H9 (cell line): ENCODE data around the gene CCDC57. TPM values are rescaled to one million over a fixed set of nuclear protein-coding genes. Genes with fewer than 3 reads are reported as not detected.

Experiments used
- DNase-seq: peaks from one replicate; pipeline ENCODE4 v3.0.0-alpha.2; 2017
- H2AFZ ChIP-seq: one replicate; pipeline ENCODE4 v1.6.1; 2013; ENCODE audit warnings: mild to moderate bottlenecking, low read length, control low read depth, moderate library complexity
- H2AK5ac ChIP-seq: 2 replicates; pipeline ENCODE4 v1.6.1; 2013; ENCODE audit warnings: low read length, control low read depth, mixed read lengths; ENCODE audit not compliant: insufficient read length
- H2BK120ac ChIP-seq: one replicate; pipeline ENCODE4 v1.6.1; 2013; ENCODE audit warnings: low read depth, mild to moderate bottlenecking, low read length, control low read depth, inconsistent platforms; ENCODE audit not compliant: poor library complexity, severe bottlenecking
- H2BK12ac ChIP-seq: 2 replicates; pipeline ENCODE4 v1.6.1; 2013; ENCODE audit warnings: low read length, control low read depth, mixed read lengths, low read depth; ENCODE audit not compliant: insufficient read length
- H2BK15ac ChIP-seq: 2 replicates; pipeline ENCODE4 v1.6.1; 2013; ENCODE audit warnings: low read depth, low read length, control low read depth
- H2BK20ac ChIP-seq: one replicate; pipeline ENCODE4 v1.6.1; 2013; ENCODE audit warnings: low read depth, mild to moderate bottlenecking, low read length, control low read depth, inconsistent platforms; ENCODE audit not compliant: poor library complexity, severe bottlenecking
- H2BK5ac ChIP-seq: 2 replicates; pipeline ENCODE4 v1.6.1; 2013; ENCODE audit warnings: low read length, control low read depth, mixed read lengths; ENCODE audit not compliant: insufficient read length
- H3K14ac ChIP-seq: 2 replicates; pipeline ENCODE4 v1.6.1; 2013; ENCODE audit warnings: low read length, control low read depth; ENCODE audit not compliant: insufficient read depth
- H3K18ac ChIP-seq: 2 replicates; pipeline ENCODE4 v1.6.1; 2013; ENCODE audit warnings: low read depth, mild to moderate bottlenecking, mixed read lengths, low read length, control low read depth; ENCODE audit not compliant: insufficient read length
- H3K23ac ChIP-seq: 2 replicates; pipeline ENCODE4 v1.6.1; 2013; ENCODE audit warnings: low read length, control low read depth, mixed read lengths, low read depth; ENCODE audit not compliant: insufficient read length
- H3K23me2 ChIP-seq: 2 replicates; pipeline ENCODE4 v1.6.1; 2013; ENCODE audit warnings: low read depth, mild to moderate bottlenecking, mixed read lengths, low read length, control low read depth; ENCODE audit not compliant: insufficient read length, poor library complexity, severe bottlenecking
- H3K27ac ChIP-seq: 2 replicates; pipeline ENCODE4 v1.5.1; 2013; ENCODE audit warnings: low read length, control low read depth, mixed read lengths, low read depth; ENCODE audit not compliant: insufficient read length
- H3K27me3 ChIP-seq: 2 replicates; pipeline ENCODE4 v1.6.1; 2013; ENCODE audit warnings: low read length, control low read depth, inconsistent platforms; ENCODE audit not compliant: insufficient read depth
- H3K4ac ChIP-seq: 2 replicates; pipeline ENCODE4 v1.6.1; 2013; ENCODE audit warnings: low read depth, mild to moderate bottlenecking, control low read depth, inconsistent platforms, low read length, moderate library complexity
- H3K4me1 ChIP-seq: 2 replicates; pipeline ENCODE4 v1.6.1; 2013; ENCODE audit warnings: low read length, control low read depth, inconsistent platforms; ENCODE audit not compliant: insufficient read depth
- H3K4me2 ChIP-seq: 2 replicates; pipeline ENCODE4 v1.6.1; 2013; ENCODE audit warnings: low read length, control low read depth, mixed read lengths; ENCODE audit not compliant: insufficient read length, insufficient read depth
- H3K56ac ChIP-seq: 2 replicates; pipeline ENCODE4 v1.6.1; 2013; ENCODE audit warnings: low read depth, mild to moderate bottlenecking, mixed read lengths, low read length, control low read depth; ENCODE audit not compliant: insufficient read length
- H3K79me1 ChIP-seq: 2 replicates; pipeline ENCODE4 v1.6.1; 2013; ENCODE audit warnings: low read depth, mild to moderate bottlenecking, moderate library complexity, low read length, control low read depth, inconsistent platforms; ENCODE audit not compliant: insufficient read depth, poor library complexity, severe bottlenecking
- H3K79me2 ChIP-seq: 2 replicates; pipeline ENCODE4 v1.6.1; 2013; ENCODE audit warnings: low read length, control low read depth, inconsistent platforms; ENCODE audit not compliant: insufficient read depth
- H3K9ac ChIP-seq: 2 replicates; pipeline ENCODE4 v1.6.1; 2013; ENCODE audit warnings: low read length, control low read depth, mixed read lengths; ENCODE audit not compliant: insufficient read length; ENCODE audit errors: extremely low read depth
- H3K9me3 ChIP-seq: one replicate; pipeline ENCODE4 v1.6.1; 2013; ENCODE audit warnings: low read depth, low read length, inconsistent platforms; ENCODE audit not compliant: control insufficient read depth
- H3T11ph ChIP-seq: one replicate; pipeline ENCODE4 v1.6.1; 2013; ENCODE audit warnings: mild to moderate bottlenecking, low read length, control low read depth, inconsistent platforms
- H4K20me1 ChIP-seq: one replicate; pipeline ENCODE4 v1.6.1; 2013; ENCODE audit not compliant: control insufficient read depth, insufficient read length, insufficient read depth
- H4K5ac ChIP-seq: 2 replicates; pipeline ENCODE4 v1.6.1; 2013; ENCODE audit warnings: low read depth, mild to moderate bottlenecking, mixed read lengths, low read length, control low read depth; ENCODE audit not compliant: insufficient read length
- H4K8ac ChIP-seq: replicated peaks from 2 replicates; pipeline ENCODE4 v1.6.1; 2013; ENCODE audit warnings: low read length, control low read depth, mixed read lengths, low read depth; ENCODE audit not compliant: insufficient read length
- H4K91ac ChIP-seq: 2 replicates; pipeline ENCODE4 v1.6.1; 2013; ENCODE audit warnings: low read depth, mild to moderate bottlenecking, moderate library complexity, mixed read lengths, low read length, control low read depth; ENCODE audit not compliant: insufficient read length
- H3K27ac Mint-ChIP-seq, 3 experiments: 2 replicates in 2 of 3; 3 replicates in 1 of 3; pipeline ENCODE4 v1.8.0; 2020 to 2021; ENCODE audit warnings: mixed read lengths in 3 of 3, mild to moderate bottlenecking in 1 of 3, moderate library complexity in 1 of 3
- H3K27me3 Mint-ChIP-seq: 2 replicates; pipeline ENCODE4 v1.8.0; 2021; ENCODE audit warnings: low read depth, mild to moderate bottlenecking, moderate library complexity, mixed read lengths
- H3K36me3 Mint-ChIP-seq, 3 experiments: 2 replicates in 2 of 3; 3 replicates in 1 of 3; pipeline ENCODE4 v1.8.0; 2020 to 2021; ENCODE audit warnings: low read depth in 3 of 3, mixed read lengths in 3 of 3; ENCODE audit not compliant: insufficient read depth in 1 of 3
- H3K4me1 Mint-ChIP-seq, 2 experiments: 2 replicates each; pipeline ENCODE4 v1.8.0; 2020; ENCODE audit warnings: mixed read lengths in 2 of 2
- H3K4me3 Mint-ChIP-seq, 2 experiments: 2 replicates in 1 of 2; 3 replicates in 1 of 2; pipeline ENCODE4 v1.8.0; 2020 to 2021; ENCODE audit warnings: mild to moderate bottlenecking in 2 of 2, mixed read lengths in 2 of 2, moderate library complexity in 1 of 2
- H3K9me3 Mint-ChIP-seq, 2 experiments: 2 replicates in 1 of 2; 3 replicates in 1 of 2; pipeline ENCODE4 v1.8.0; 2020; ENCODE audit warnings: mild to moderate bottlenecking in 2 of 2, mixed read lengths in 2 of 2, moderate library complexity in 1 of 2
- CTCF ChIP-seq: fragments of 200-600 bp; sonication (generic); conservative IDR thresholded peaks from 3 replicates; pipeline ENCODE4 v1.8.0; 2021; ENCODE audit warnings: antibody characterized with exemption, mild to moderate bottlenecking
- WGBS: extraction: QIAGEN DNeasy Blood & Tissue Kit; methylation state at CpG from one replicate; pipeline ENCODE4 v1.1.7; 2013; ENCODE audit warnings: missing lambda C conversion rate, low lambda C conversion rate, mixed read lengths; ENCODE audit not compliant: insufficient read length; ENCODE audit errors: extremely low coverage; 5-methylcytosine and 5-hydroxymethylcytosine counted together
- total RNA-seq: library from RNA; stranded (reverse); gene quantifications from 2 replicates; pipeline ENCODE4 v1.2.1, GENCODE V29; 2021

The CCDC57 gene
- total RNA-seq, 1 experiment from 2014 or later: 11.0 TPM

DNA sequence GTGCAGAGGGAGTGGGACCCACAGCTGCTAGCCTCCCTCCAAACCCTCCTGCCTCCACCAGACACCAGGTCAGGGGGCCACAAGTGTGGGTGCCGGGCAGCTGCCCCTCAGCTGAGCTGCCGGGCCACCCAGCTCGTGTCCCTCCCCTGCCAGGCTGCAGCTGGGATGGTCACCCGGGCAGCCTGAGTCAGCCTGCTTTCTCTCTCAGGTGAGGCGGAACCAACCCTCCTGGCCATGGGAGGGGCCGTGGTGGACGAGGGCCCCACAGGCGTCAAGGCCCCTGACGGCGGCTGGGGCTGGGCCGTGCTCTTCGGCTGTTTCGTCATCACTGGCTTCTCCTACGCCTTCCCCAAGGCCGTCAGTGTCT is 23.1 kb upstream of the CCDC57 start:
- no peaks in the 10 kb centered on the region for H3K27me3 ChIP-seq
- WGBS: no CpG with 5 or more reads among the region's 15 CpGs
- H3K56ac ChIP-seq: no peak overlapping the region
- no peak overlapping the region for H2BK15ac ChIP-seq
- no peaks in the 10 kb centered on the region for H3K9me3 ChIP-seq
- no peak overlapping the region for H3K27ac ChIP-seq
- H3T11ph ChIP-seq: no peak overlapping the region
- H3K14ac ChIP-seq: no peak overlapping the region
- H2BK20ac ChIP-seq: no peak overlapping the region
- peaks cover 2 to 17% of the 10 kb centered on the region in 2 experiments for H3K4me1 Mint-ChIP-seq
- H2AK5ac ChIP-seq: no peak overlapping the region
- no peak overlapping the region for H3K4me2 ChIP-seq
- peaks cover 3 to 5% (median 5%) of the 10 kb centered on the region in 3 experiments; a peak in 5 of 7 replicates for H3K36me3 Mint-ChIP-seq
- TF ChIP-seq CTCF: no peak
- no peak for DNase-seq
- H2BK120ac ChIP-seq: no peak overlapping the region
- H3K23ac ChIP-seq: no peak overlapping the region
- peaks cover 7% of the 10 kb centered on the region for H3K23me2 ChIP-seq
- no peaks in the 10 kb centered on the region for H3K79me1 ChIP-seq
- H3K4ac ChIP-seq: no peak overlapping the region
- H2BK5ac ChIP-seq: no peak overlapping the region
- peaks cover 9% of the 10 kb centered on the region for H3K27me3 Mint-ChIP-seq
- H3K18ac ChIP-seq: no peak overlapping the region
- no peaks in the 10 kb centered on the region for H3K4me1 ChIP-seq
- H3K27ac Mint-ChIP-seq: no peak overlapping the region
- H3K9ac ChIP-seq: no peak overlapping the region
- H3K79me2 ChIP-seq: no peaks in the 10 kb centered on the region
- no peak overlapping the region for H4K91ac ChIP-seq
- H3K4me3 Mint-ChIP-seq: no peak overlapping the region
- no peak overlapping the region for H4K8ac ChIP-seq
- no peak overlapping the region for H2AFZ ChIP-seq
- H2BK12ac ChIP-seq: no peak overlapping the region
- no peaks in the 10 kb centered on the region for H4K20me1 ChIP-seq
- no peak overlapping the region for H4K5ac ChIP-seq
- H3K9me3 Mint-ChIP-seq: no peaks in the 10 kb centered on the region
